ENCODE results near the gene SPATA31E1. TPM values are rescaled to one million over a fixed set of nuclear protein-coding genes. Genes with fewer than 3 reads are reported as not detected.

Gene SPATA31E1
- total RNA-seq, 6 donors from 2014 or later: not detected

- no peak overlapping the region for H3K4me3 ChIP-seq
Observed at GRCh38 chr9:87857948-87858335, 24.7 kb upstream of the SPATA31E1 start.

GRCh38 chr9:87859137-87859536 is 23.5 kb upstream of the SPATA31E1 start:
- no peak overlapping the region for H3K4me3 ChIP-seq
- no peak overlapping the region for H3K27ac ChIP-seq
- TF ChIP-seq POLR2AphosphoS5 (IDR thresholded peaks at IDR 0.05): no peak
- no peak for TF ChIP-seq POLR2A (IDR thresholded peaks at IDR 0.05)
- TF ChIP-seq EP300 (IDR thresholded peaks at IDR 0.05): no peak
- no peak for TF ChIP-seq CTCF (IDR thresholded peaks at IDR 0.05)
- H3K4me1 ChIP-seq: no peaks in the 10 kb centered on the region
- peak in 1 of 2 donors; percentile 63 for DNase-seq
- H3K36me3 ChIP-seq: no peaks in the 10 kb centered on the region
- H3K9me3 ChIP-seq: peaks cover 0 to 4% (median 0%) of the 10 kb centered on the region in 4 donors
- 93 to 95% methylated on average over 27 of the region's 27 CpGs for WGBS, 2 donors
- no peaks in the 10 kb centered on the region for H3K27me3 ChIP-seq
- no peak for ATAC-seq (ENCODE audit: low FRiP score in 2 of 2)

More at GRCh38 chr9:87857948-87858335, 24.7 kb upstream of the SPATA31E1 start:
- WGBS, 2 donors: 87 to 95% methylated on average over 8 of the region's 8 CpGs
- Histone ChIP-seq H3K9me3 (peaks cover 0 to 4% (median 0%) of the 10 kb centered on the region in 4 donors), H3K27me3 (no peaks in the 10 kb centered on the region), H3K36me3 (no peaks in the 10 kb centered on the region), H3K4me1 (no peaks in the 10 kb centered on the region), H3K27ac (no peak overlapping the region)
- TF ChIP-seq EP300 (IDR thresholded peaks at IDR 0.05) (no peak), POLR2A (IDR thresholded peaks at IDR 0.05) (no peak), CTCF (IDR thresholded peaks at IDR 0.05) (no peak), POLR2AphosphoS5 (IDR thresholded peaks at IDR 0.05) (no peak)
- ATAC-seq (ENCODE audit: low FRiP score in 2 of 2) (no peak), DNase-seq (no peak)

GRCh38 chr9:87859786-87860185 is 22.9 kb upstream of the SPATA31E1 start:
- Histone ChIP-seq H3K4me3 (no peak overlapping the region), H3K27ac (no peak overlapping the region), H3K4me1 (no peaks in the 10 kb centered on the region), H3K9me3 (peaks cover 0 to 4% (median 0%) of the 10 kb centered on the region in 4 donors), H3K27me3 (no peaks in the 10 kb centered on the region), H3K36me3 (no peaks in the 10 kb centered on the region)
- DNase-seq: peak in 1 of 2 donors; percentile 66
- ATAC-seq (ENCODE audit: low FRiP score in 2 of 2): no peak
- WGBS, 2 donors: 91 to 96% methylated on average over 7 to 11 of the region's 11 CpGs
- TF ChIP-seq CTCF (IDR thresholded peaks at IDR 0.05) (no peak), POLR2A (IDR thresholded peaks at IDR 0.05) (no peak), POLR2AphosphoS5 (IDR thresholded peaks at IDR 0.05) (no peak), EP300 (IDR thresholded peaks at IDR 0.05) (no peak)

- H3K4me3 ChIP-seq: no peak overlapping the region
- DNase-seq (no peak), ATAC-seq (ENCODE audit: low FRiP score in 2 of 2) (no peak)
- no peaks in the 10 kb centered on the region for H3K27me3 ChIP-seq
- TF ChIP-seq EP300 (IDR thresholded peaks at IDR 0.05): no peak
- TF ChIP-seq CTCF (IDR thresholded peaks at IDR 0.05): no peak
- no peak for TF ChIP-seq POLR2AphosphoS5 (IDR thresholded peaks at IDR 0.05)
- TF ChIP-seq POLR2A (IDR thresholded peaks at IDR 0.05): no peak
- H3K9me3 ChIP-seq: peaks cover 0 to 4% (median 0%) of the 10 kb centered on the region in 4 donors
- WGBS, 2 donors: 70 to 89% methylated on average over 1 of the region's 1 CpG
- H3K4me1 ChIP-seq: no peaks in the 10 kb centered on the region
- H3K27ac ChIP-seq: no peak overlapping the region
- H3K36me3 ChIP-seq: no peaks in the 10 kb centered on the region
Observed at GRCh38 chr9:87861332-87861731, 21.3 kb upstream of the SPATA31E1 start.

- TF ChIP-seq POLR2A (IDR thresholded peaks at IDR 0.05) (no peak), CTCF (IDR thresholded peaks at IDR 0.05) (no peak)
- Histone ChIP-seq H3K4me3 (no peak overlapping the region), H3K36me3 (no peaks in the 10 kb centered on the region), H3K9me3 (no peaks in the 10 kb centered on the region), H3K4me1 (no peaks in the 10 kb centered on the region), H3K27me3 (no peaks in the 10 kb centered on the region), H3K27ac (no peak overlapping the region)
- WGBS, 2 donors: 81 to 86% methylated on average over 4 to 7 of the region's 7 CpGs
- ATAC-seq (ENCODE audit: low FRiP score in 2 of 2) (no peak), DNase-seq (no peak)
Observed at GRCh38 chr9:87862536-87863268, 20.0 kb upstream of the SPATA31E1 start.
